ENCODE measurements around the gene PAM. TPM values are rescaled to one million over a fixed set of nuclear protein-coding genes. Genes with fewer than 3 reads are reported as not detected.

Gene PAM
- total and polyA plus RNA-seq, 2 donors (not counting 3 experiments of a cell fraction or from before 2014, with no cell fraction given): 118 to 176 TPM

DNA sequence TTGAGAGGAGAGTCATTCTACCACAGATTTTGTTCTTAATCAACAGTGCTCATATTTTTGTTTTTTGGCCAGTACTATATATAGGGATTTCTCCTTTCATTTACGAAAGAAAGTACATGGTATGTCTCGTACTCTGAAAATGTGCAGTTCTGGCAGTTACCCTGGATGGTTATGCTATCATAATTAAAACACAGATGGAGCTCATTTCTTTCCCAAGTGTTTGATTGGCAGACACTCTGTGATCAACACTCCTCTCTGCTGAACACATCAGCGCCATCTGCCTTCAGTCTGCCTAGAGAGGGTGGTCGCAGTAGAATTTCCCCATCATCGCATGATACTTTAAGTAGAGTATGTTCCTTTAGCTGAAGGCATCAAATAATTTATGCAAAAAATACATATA is 64.5 kb downstream of the PAM start:
- no peaks in the 10 kb centered on the region for H3K36me3 ChIP-seq (ENCODE audit: control insufficient read depth in 2 of 2, extremely low read depth in 1 of 2, insufficient read depth in 2 of 2, low read length in 2 of 2)
- no peak overlapping the region for H3K9ac ChIP-seq (replicated peaks; ENCODE audit: extremely low read depth, insufficient read depth, low read length)
- FAIRE-seq: no peak
- dilution Hi-C loops (cut with MboI; ENCODE audit: extremely low pct_ligation_motif_present, low sequenced_read_pairs) (no loop called here), intact Hi-C loops (cut with micrococcal nuclease) (no loop called here)
- CTCF ChIA-PET: interaction anchor here (0.9 kb wide), 1 partner anchor 138 kb away, joined by 3 read pairs; no protein-coding TSS in a partner anchor
- H3K4me3 ChIP-seq (replicated peaks in 1 of 3; ENCODE audit: insufficient read depth in 1 of 3, low read depth in 1 of 3, low read length in 3 of 3): no peak overlapping the region
- H3K4me1 ChIP-seq (ENCODE audit: control insufficient read depth, extremely low read depth, insufficient read depth, low read length): peaks cover 13% of the 10 kb centered on the region
- DNase-seq (ENCODE audit: low read depth, low spot score): no peak
- H3K9me1 ChIP-seq (replicated peaks; ENCODE audit: control insufficient read depth, extremely low read depth, insufficient read depth, low read length): peaks cover 2% of the 10 kb centered on the region
- H3K9me3 ChIP-seq (replicated peaks; ENCODE audit: control insufficient read depth, insufficient read depth, low read length): no peaks in the 10 kb centered on the region
- H4K20me1 ChIP-seq (replicated peaks; ENCODE audit: control insufficient read depth, extremely low read depth, insufficient read depth, low read length): no peaks in the 10 kb centered on the region
- TF ChIP-seq POLR2A (IDR thresholded peaks at IDR 0.05; ENCODE audit: low read depth, low read length) (no peak), MYC (IDR thresholded peaks at IDR 0.05; ENCODE audit: low read depth, low read length) (no peak), EZH2 (IDR thresholded peaks at IDR 0.05; ENCODE audit: borderline replicate concordance, low read depth, low read length, severe bottlenecking) (no peak), FOS (IDR thresholded peaks at IDR 0.05; ENCODE audit: borderline replicate concordance, insufficient read depth, low read length) (no peak), GATA2 (IDR thresholded peaks at IDR 0.05; ENCODE audit: insufficient read depth, insufficient read length, low read depth, low read length) (no peak), JUN (IDR thresholded peaks at IDR 0.05; ENCODE audit: borderline replicate concordance, insufficient read depth, insufficient read length, low read depth) (no peak), POLR2AphosphoS5 (IDR thresholded peaks at IDR 0.05; ENCODE audit: insufficient read depth, low read depth, low read length) (no peak)
- TF ChIP-seq, protein P1, sequence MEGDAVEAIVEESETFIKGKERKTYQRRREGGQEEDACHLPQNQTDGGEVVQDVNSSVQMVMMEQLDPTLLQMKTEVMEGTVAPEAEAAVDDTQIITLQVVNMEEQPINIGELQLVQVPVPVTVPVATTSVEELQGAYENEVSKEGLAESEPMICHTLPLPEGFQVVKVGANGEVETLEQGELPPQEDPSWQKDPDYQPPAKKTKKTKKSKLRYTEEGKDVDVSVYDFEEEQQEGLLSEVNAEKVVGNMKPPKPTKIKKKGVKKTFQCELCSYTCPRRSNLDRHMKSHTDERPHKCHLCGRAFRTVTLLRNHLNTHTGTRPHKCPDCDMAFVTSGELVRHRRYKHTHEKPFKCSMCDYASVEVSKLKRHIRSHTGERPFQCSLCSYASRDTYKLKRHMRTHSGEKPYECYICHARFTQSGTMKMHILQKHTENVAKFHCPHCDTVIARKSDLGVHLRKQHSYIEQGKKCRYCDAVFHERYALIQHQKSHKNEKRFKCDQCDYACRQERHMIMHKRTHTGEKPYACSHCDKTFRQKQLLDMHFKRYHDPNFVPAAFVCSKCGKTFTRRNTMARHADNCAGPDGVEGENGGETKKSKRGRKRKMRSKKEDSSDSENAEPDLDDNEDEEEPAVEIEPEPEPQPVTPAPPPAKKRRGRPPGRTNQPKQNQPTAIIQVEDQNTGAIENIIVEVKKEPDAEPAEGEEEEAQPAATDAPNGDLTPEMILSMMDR (IDR thresholded peaks at IDR 0.05; ENCODE audit: extremely low read depth in 1 of 2, insufficient read depth in 1 of 2, low read depth in 1 of 2, low read length in 2 of 2): no peak
- TF ChIP-seq, protein P2, sequence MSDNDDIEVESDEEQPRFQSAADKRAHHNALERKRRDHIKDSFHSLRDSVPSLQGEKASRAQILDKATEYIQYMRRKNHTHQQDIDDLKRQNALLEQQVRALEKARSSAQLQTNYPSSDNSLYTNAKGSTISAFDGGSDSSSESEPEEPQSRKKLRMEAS (IDR thresholded peaks at IDR 0.05; ENCODE audit: insufficient read depth, insufficient read length): no peak
- no peak overlapping the region for H3K4me2 ChIP-seq (ENCODE audit: insufficient read depth, low read length)
- H3K79me2 ChIP-seq (ENCODE audit: control insufficient read depth, insufficient read depth, low read length): no peaks in the 10 kb centered on the region
- POLR2A ChIA-PET: no interaction called here
- no TSS peak for BruUV-seq (replicated peaks)
- no peaks in the 10 kb centered on the region for H3K27me3 ChIP-seq (ENCODE audit: control insufficient read depth in 2 of 2, insufficient read depth in 2 of 2, low read length in 2 of 2)
- no peak overlapping the region for H2AFZ ChIP-seq (ENCODE audit: low read depth, low read length)
- no peak overlapping the region for H3K27ac ChIP-seq (ENCODE audit: insufficient read depth, low read depth, low read length)
